Thyroid gland (tissue), 4 donors: ENCODE measurements around the gene RAD51.

ENCODE experiments used
- CTCF ChIP-seq, 6 experiments: fragments of 200-600 bp in 3 of 6; fragments of 450-650 bp in 3 of 6; sonication (generic) in 3 of 6; IDR thresholded peaks; one replicate each; pipeline ENCODE4 v1.5.1; 2016 to 2019; ENCODE audit warnings: antibody characterized with exemption in 6 of 6, mild to moderate bottlenecking in 2 of 6, inconsistent platforms in 1 of 6, moderate library complexity in 1 of 6
- POLR2A ChIP-seq, 2 donors: fragments of 450-650 bp; IDR thresholded peaks; one replicate each; pipeline ENCODE4 v1.6.1; 2017; ENCODE audit warnings: antibody characterized with exemption in 2 of 2, mild to moderate bottlenecking in 2 of 2, moderate library complexity in 1 of 2

DNA sequence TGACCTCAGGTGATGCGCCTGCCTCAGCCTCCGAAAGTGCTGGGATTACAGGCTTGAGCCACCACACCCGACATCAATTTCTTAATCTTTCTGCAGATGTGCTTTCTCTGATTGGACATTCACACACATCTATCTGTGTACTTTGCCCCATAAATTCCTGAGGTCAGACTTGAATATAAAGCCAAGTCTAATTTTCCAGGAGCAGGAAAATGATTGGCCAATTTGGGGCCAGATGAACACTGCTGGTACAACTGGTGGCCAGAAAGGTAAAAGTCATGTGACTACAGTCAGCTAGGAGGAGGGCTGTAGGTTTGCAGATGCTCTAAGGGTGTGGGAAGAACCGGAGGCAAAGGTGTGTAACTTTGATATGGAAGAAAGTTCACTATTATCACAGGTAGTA is 3.2 kb upstream of the RAD51 start:
- TF ChIP-seq CTCF (IDR thresholded peaks at IDR 0.05) (no peak), POLR2A (IDR thresholded peaks at IDR 0.05) (no peak)
